ENCODE results near the gene MAGI3.

- TF ChIP-seq CTCF (IDR thresholded peaks at IDR 0.05) (no peak), EZH2 (IDR thresholded peaks at IDR 0.05; ENCODE audit: borderline replicate concordance, insufficient read depth, low read depth, low read length, poor library complexity, severe bottlenecking) (no peak)
Observed at GRCh38 chr1:113674591-113674990, 284.3 kb downstream of the MAGI3 start.

All from B cell (primary cell).